GM23338 (cell line): ENCODE measurements around the gene TFF1. TPM values are rescaled to one million over a fixed set of nuclear protein-coding genes. Genes with fewer than 3 reads are reported as not detected.

Experiments used
- ATAC-seq: fragments of 200-7000 bp; cut with Tn5 transposase; 3 replicates; pipeline ENCODE4 v1.9.1; 2020
- DNase-seq: peaks from one replicate; pipeline ENCODE4 v3.0.0-alpha.2; 2015; ENCODE audit warnings: low spot score
- H2AFZ ChIP-seq: fragments of 200-600 bp; sonication (generic); 2 replicates; pipeline ENCODE4 v1.8.0; 2016; ENCODE audit warnings: antibody characterized with exemption, mild to moderate bottlenecking, moderate library complexity
- H3F3A ChIP-seq: fragments of 200-600 bp; sonication (generic); replicated peaks from 2 replicates; pipeline ENCODE4 v1.8.0; 2017; ENCODE audit warnings: antibody characterized with exemption, mixed run types, low read depth
- H3K27ac ChIP-seq: fragments of 200-600 bp; sonication (generic); 2 replicates; pipeline ENCODE4 v1.6.1; 2016; ENCODE audit warnings: low read depth
- H3K27me3 ChIP-seq: fragments of 200-600 bp; sonication (generic); 2 replicates; pipeline ENCODE4 v1.8.0; 2016; ENCODE audit warnings: mild to moderate bottlenecking, mixed run types, moderate library complexity; ENCODE audit not compliant: insufficient read depth
- H3K36me3 ChIP-seq: fragments of 200-600 bp; sonication (generic); 2 replicates; pipeline ENCODE4 v1.8.0; 2016; ENCODE audit warnings: mild to moderate bottlenecking; ENCODE audit not compliant: insufficient read depth
- H3K4me1 ChIP-seq: fragments of 200-600 bp; sonication (generic); 2 replicates; pipeline ENCODE4 v1.8.0; 2016; ENCODE audit warnings: mild to moderate bottlenecking, moderate library complexity; ENCODE audit not compliant: insufficient read depth
- H3K4me2 ChIP-seq: fragments of 200-600 bp; sonication (generic); 2 replicates; pipeline ENCODE4 v1.7.1; 2017; ENCODE audit warnings: mixed run types
- H3K4me3 ChIP-seq: fragments of 200-600 bp; sonication (generic); 2 replicates; pipeline ENCODE4 v1.6.1; 2016; ENCODE audit warnings: mixed run types
- H3K79me2 ChIP-seq: fragments of 200-600 bp; sonication (generic); replicated peaks from 2 replicates; pipeline ENCODE4 v1.8.0; 2017; ENCODE audit warnings: mild to moderate bottlenecking; ENCODE audit not compliant: insufficient read depth
- H3K9me2 ChIP-seq: fragments of 200-600 bp; sonication (generic); 2 replicates; pipeline ENCODE4 v1.8.0; 2017; ENCODE audit not compliant: insufficient read depth
- H4K20me1 ChIP-seq: fragments of 200-600 bp; sonication (generic); replicated peaks from 2 replicates; pipeline ENCODE4 v1.8.0; 2017; ENCODE audit warnings: mild to moderate bottlenecking; ENCODE audit not compliant: insufficient read depth
- H3K27ac Mint-ChIP-seq: 2 replicates; pipeline ENCODE4 v1.8.0; 2020; ENCODE audit warnings: inconsistent platforms, mild to moderate bottlenecking, moderate library complexity, mixed read lengths
- H3K27me3 Mint-ChIP-seq: 3 replicates; pipeline ENCODE4 v1.8.0; 2022; ENCODE audit warnings: low read depth, mild to moderate bottlenecking, moderate library complexity, mixed read lengths, inconsistent platforms; ENCODE audit not compliant: insufficient read depth, poor library complexity
- H3K36me3 Mint-ChIP-seq: 3 replicates; pipeline ENCODE4 v1.8.0; 2021; ENCODE audit warnings: low read depth, mild to moderate bottlenecking, inconsistent platforms, moderate library complexity, mixed read lengths
- H3K4me1 Mint-ChIP-seq: 3 replicates; pipeline ENCODE4 v1.8.0; 2020; ENCODE audit warnings: mild to moderate bottlenecking, inconsistent platforms, mixed read lengths
- H3K4me3 Mint-ChIP-seq: 3 replicates; pipeline ENCODE4 v1.8.0; 2021; ENCODE audit warnings: moderate library complexity, mild to moderate bottlenecking, inconsistent platforms, mixed read lengths
- H3K9me3 Mint-ChIP-seq: 3 replicates; pipeline ENCODE4 v1.8.0; 2020; ENCODE audit warnings: moderate library complexity, mild to moderate bottlenecking, inconsistent platforms, mixed read lengths
- CREB1 ChIP-seq: fragments of 250-450 bp; sonication (Bioruptor Pico); IDR thresholded peaks from 2 replicates; pipeline ENCODE4 v1.5.0; 2020; ENCODE audit warnings: low read depth, mild to moderate bottlenecking, moderate library complexity
- EZH2 ChIP-seq: fragments of 200-600 bp; sonication (generic); IDR thresholded peaks from one replicate; pipeline ENCODE4 v1.8.0; 2017; ENCODE audit warnings: antibody characterized with exemption, mild to moderate bottlenecking, low read depth; ENCODE audit not compliant: unreplicated experiment
- EZH2phosphoT487 ChIP-seq: fragments of 200-600 bp; sonication (generic); IDR thresholded peaks from one replicate; pipeline ENCODE4 v1.8.1; 2018; ENCODE audit warnings: antibody characterized with exemption; ENCODE audit not compliant: unreplicated experiment
- JUNB ChIP-seq: IDR thresholded peaks from one replicate; pipeline ENCODE4 v1.6.1; 2016; ENCODE audit warnings: antibody characterized with exemption; ENCODE audit not compliant: unreplicated experiment
- NANOG ChIP-seq: IDR thresholded peaks from 2 replicates; pipeline ENCODE4 v1.6.1; 2016; ENCODE audit warnings: antibody characterized with exemption, borderline replicate concordance
- POLR2AphosphoS5 ChIP-seq: IDR thresholded peaks from 2 replicates; pipeline ENCODE4 v1.6.1; 2016; ENCODE audit warnings: antibody characterized with exemption, low read depth
- ZNF114 ChIP-seq: fragments of 250-450 bp; sonication (Bioruptor Pico); IDR thresholded peaks from 2 replicates; pipeline ENCODE4 v1.5.0; 2020; ENCODE audit warnings: mild to moderate bottlenecking, moderate library complexity
- ZNF331 ChIP-seq: fragments of 250-450 bp; sonication (Bioruptor Pico); IDR thresholded peaks from 2 replicates; pipeline ENCODE4 v1.5.0; 2020; ENCODE audit warnings: low read depth, mild to moderate bottlenecking, moderate library complexity
- polyA plus RNA-seq: library from polyadenylated mRNA; unstranded; fragments of >200 nt; fragmentation: Nextera tagmentation; extraction: Ambion mirVana; gene quantifications from 2 replicates; pipeline ENCODE4 v1.2.1, GENCODE V29; 2016
- total RNA-seq: library from RNA; depleted of rRNA; stranded (reverse); fragments of >200 nt; shearing (Covaris generic); gene quantifications from 2 replicates; pipeline ENCODE4 v1.2.3, GENCODE V29; 2014
- TF ChIP-seq, protein P1 (sequence below): IDR thresholded peaks from 2 replicates; pipeline ENCODE4 v1.6.1; 2016; ENCODE audit warnings: antibody characterized with exemption
- TF ChIP-seq, protein P2 (sequence below): IDR thresholded peaks from one replicate; pipeline ENCODE4 v1.6.1; 2018; ENCODE audit warnings: antibody characterized with exemption; ENCODE audit not compliant: unreplicated experiment

TFF1 gene
- total and polyA plus RNA-seq, 2 experiments from 2014 or later: not detected

GRCh38 chr21:42373196-42373907 lies 7.0 kb upstream of the TFF1 start:
- Histone ChIP-seq H4K20me1 (no peaks in the 10 kb centered on the region), H3K4me1 (no peaks in the 10 kb centered on the region), H3K9me2 (no peaks in the 10 kb centered on the region), H3F3A (no peaks in the 10 kb centered on the region), H3K27ac (no peak overlapping the region), H3K4me2 (no peak overlapping the region), H3K27me3 (no peaks in the 10 kb centered on the region), H3K36me3 (no peaks in the 10 kb centered on the region), H3K4me3 (no peak overlapping the region), H2AFZ (no peak overlapping the region), H3K79me2 (no peaks in the 10 kb centered on the region)
- H3K9me3 Mint-ChIP-seq: no peaks in the 10 kb centered on the region
- H3K36me3 Mint-ChIP-seq: no peaks in the 10 kb centered on the region
- peaks cover 3% of the 10 kb centered on the region for H3K27me3 Mint-ChIP-seq
- H3K4me3 Mint-ChIP-seq: no peak overlapping the region
- TF ChIP-seq POLR2AphosphoS5 (no peak), EZH2phosphoT487 (no peak), EZH2 (no peak), JUNB (no peak)
- H3K4me1 Mint-ChIP-seq: peaks cover 2% of the 10 kb centered on the region; the same call in 2 of the 3 replicates
- DNase-seq (no peak), ATAC-seq (no peak)
- no peak overlapping the region for H3K27ac Mint-ChIP-seq

DNA sequence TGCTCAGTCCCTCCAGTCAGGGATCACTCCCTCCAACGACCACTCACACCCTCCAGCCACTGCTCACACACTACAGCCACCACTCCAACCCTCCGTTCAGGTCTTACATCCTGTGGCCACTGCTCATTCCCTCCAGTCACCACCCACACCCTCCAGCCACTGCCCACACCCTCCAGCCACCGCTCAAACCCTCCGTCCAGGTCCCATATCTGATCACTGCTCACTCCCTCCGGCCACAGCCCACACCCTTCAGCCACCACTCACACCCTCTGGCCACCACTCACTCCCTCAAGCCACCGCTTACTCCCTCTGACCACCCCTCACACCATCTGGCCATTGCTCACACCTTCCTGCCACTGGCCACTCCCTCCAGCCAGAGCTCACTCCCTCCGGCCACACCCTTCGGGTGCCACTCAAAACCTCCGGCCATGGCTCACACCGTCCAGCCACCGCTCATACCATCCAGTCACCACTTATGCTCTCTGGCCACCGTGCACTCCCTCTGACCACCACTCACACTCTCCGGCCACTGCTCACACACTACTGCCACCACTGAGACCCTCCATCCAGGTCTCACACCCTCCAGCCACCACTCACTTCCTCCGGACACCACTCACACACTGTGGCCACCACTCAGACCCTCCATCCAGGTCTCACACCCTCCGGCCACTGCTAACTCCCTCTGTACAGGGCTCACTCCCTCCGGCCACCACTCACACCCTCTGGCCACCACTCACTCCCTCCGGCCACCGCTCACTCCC lies 4.7 kb upstream of the TFF1 start:
- H3K27me3 Mint-ChIP-seq: peaks cover 2% of the 10 kb centered on the region
- Histone ChIP-seq H3K27ac (no peak overlapping the region), H3K4me1 (no peaks in the 10 kb centered on the region), H3K79me2 (no peaks in the 10 kb centered on the region), H3K27me3 (no peaks in the 10 kb centered on the region), H3F3A (no peaks in the 10 kb centered on the region), H3K4me2 (no peak overlapping the region), H4K20me1 (no peaks in the 10 kb centered on the region), H2AFZ (no peak overlapping the region), H3K36me3 (no peaks in the 10 kb centered on the region), H3K9me2 (no peaks in the 10 kb centered on the region), H3K4me3 (no peak overlapping the region)
- H3K9me3 Mint-ChIP-seq: no peaks in the 10 kb centered on the region
- H3K4me3 Mint-ChIP-seq: no peak overlapping the region
- TF ChIP-seq NANOG (no peak), EZH2 (no peak), CREB1 (CRISPR knock-in tag) (no peak), ZNF331 (CRISPR knock-in tag) (no peak), EZH2phosphoT487 (no peak), POLR2AphosphoS5 (no peak), ZNF114 (CRISPR knock-in tag) (no peak)
- TF ChIP-seq, protein P1, sequence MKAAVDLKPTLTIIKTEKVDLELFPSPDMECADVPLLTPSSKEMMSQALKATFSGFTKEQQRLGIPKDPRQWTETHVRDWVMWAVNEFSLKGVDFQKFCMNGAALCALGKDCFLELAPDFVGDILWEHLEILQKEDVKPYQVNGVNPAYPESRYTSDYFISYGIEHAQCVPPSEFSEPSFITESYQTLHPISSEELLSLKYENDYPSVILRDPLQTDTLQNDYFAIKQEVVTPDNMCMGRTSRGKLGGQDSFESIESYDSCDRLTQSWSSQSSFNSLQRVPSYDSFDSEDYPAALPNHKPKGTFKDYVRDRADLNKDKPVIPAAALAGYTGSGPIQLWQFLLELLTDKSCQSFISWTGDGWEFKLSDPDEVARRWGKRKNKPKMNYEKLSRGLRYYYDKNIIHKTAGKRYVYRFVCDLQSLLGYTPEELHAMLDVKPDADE: no peak
- TF ChIP-seq, protein P2, sequence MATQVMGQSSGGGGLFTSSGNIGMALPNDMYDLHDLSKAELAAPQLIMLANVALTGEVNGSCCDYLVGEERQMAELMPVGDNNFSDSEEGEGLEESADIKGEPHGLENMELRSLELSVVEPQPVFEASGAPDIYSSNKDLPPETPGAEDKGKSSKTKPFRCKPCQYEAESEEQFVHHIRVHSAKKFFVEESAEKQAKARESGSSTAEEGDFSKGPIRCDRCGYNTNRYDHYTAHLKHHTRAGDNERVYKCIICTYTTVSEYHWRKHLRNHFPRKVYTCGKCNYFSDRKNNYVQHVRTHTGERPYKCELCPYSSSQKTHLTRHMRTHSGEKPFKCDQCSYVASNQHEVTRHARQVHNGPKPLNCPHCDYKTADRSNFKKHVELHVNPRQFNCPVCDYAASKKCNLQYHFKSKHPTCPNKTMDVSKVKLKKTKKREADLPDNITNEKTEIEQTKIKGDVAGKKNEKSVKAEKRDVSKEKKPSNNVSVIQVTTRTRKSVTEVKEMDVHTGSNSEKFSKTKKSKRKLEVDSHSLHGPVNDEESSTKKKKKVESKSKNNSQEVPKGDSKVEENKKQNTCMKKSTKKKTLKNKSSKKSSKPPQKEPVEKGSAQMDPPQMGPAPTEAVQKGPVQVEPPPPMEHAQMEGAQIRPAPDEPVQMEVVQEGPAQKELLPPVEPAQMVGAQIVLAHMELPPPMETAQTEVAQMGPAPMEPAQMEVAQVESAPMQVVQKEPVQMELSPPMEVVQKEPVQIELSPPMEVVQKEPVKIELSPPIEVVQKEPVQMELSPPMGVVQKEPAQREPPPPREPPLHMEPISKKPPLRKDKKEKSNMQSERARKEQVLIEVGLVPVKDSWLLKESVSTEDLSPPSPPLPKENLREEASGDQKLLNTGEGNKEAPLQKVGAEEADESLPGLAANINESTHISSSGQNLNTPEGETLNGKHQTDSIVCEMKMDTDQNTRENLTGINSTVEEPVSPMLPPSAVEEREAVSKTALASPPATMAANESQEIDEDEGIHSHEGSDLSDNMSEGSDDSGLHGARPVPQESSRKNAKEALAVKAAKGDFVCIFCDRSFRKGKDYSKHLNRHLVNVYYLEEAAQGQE: no peak
- H3K36me3 Mint-ChIP-seq: no peaks in the 10 kb centered on the region
- no peak for ATAC-seq
- peaks cover 9% of the 10 kb centered on the region for H3K4me1 Mint-ChIP-seq
- H3K27ac Mint-ChIP-seq: no peak overlapping the region
- DNase-seq: no peak
